Stimulated activated CD4-positive, alpha-beta T cell treated with anti-CD3 and anti-CD28 coated beads, Interleukin-4, amount 100 ng/mL, for 48 hours (primary cell): ENCODE data around the gene GCNT3.
A peak's percentile ranks its signal among the peaks of the same experiment; 100 is the strongest.

Experiments
- DNase-seq, 2 donors: peaks; one replicate each; pipeline ENCODE4 v3.0.0-alpha.2; 2020; ENCODE audit warnings: low read depth in 2 of 2

Gene GCNT3

GRCh38 chr15:59611276-59612260, at the start of gene GCNT3:
TSS of gene GCNT3 (plus strand) at chr15:59611783. CDS start at chr15:59618239, 6,456 bp downstream.
- DNase-seq = no peak

- DNase-seq = no peak
Observed at GRCh38 chr15:59562448-59563186, 49.0 kb upstream of the GCNT3 start.

GRCh38 chr15:59565299-59565698, 46.3 kb upstream of the GCNT3 start:
- no peak for DNase-seq

GRCh38 chr15:59567324-59567723, 44.3 kb upstream of the GCNT3 start:
- no peak for DNase-seq

- no peak for DNase-seq
Observed at GRCh38 chr15:59569477-59569876, 42.1 kb upstream of the GCNT3 start.

GRCh38 chr15:59570315-59570714, 41.3 kb upstream of the GCNT3 start:
- DNase-seq = no peak

GRCh38 chr15:59571606-59572005, 40.0 kb upstream of the GCNT3 start:
- no peak for DNase-seq

GRCh38 chr15:59583088-59583487, 28.5 kb upstream of the GCNT3 start:
- no peak for DNase-seq

GRCh38 chr15:59587085-59587826, 24.3 kb upstream of the GCNT3 start:
- no peak for DNase-seq

- DNase-seq = peak in 1 of 2 donors; percentile 2
Observed at GRCh38 chr15:59590027-59590426, 21.6 kb upstream of the GCNT3 start.

GRCh38 chr15:59591356-59591755, 20.2 kb upstream of the GCNT3 start:
- DNase-seq = no peak

- DNase-seq = no peak
Observed at GRCh38 chr15:59594493-59594942, 17.1 kb upstream of the GCNT3 start.

- no peak for DNase-seq
Observed at GRCh38 chr15:59594991-59595390, 16.6 kb upstream of the GCNT3 start.

- DNase-seq = no peak
Observed at GRCh38 chr15:59595434-59595915, 16.1 kb upstream of the GCNT3 start.

- no peak for DNase-seq
Observed at GRCh38 chr15:59596640-59597039, 14.9 kb upstream of the GCNT3 start.

GRCh38 chr15:59598461-59598860, 13.1 kb upstream of the GCNT3 start:
- DNase-seq = no peak

- no peak for DNase-seq
Observed at GRCh38 chr15:59605994-59606393, 5.6 kb upstream of the GCNT3 start.

- no peak for DNase-seq
Observed at GRCh38 chr15:59609730-59610712, 1.6 kb upstream of the GCNT3 start.

- DNase-seq = no peak
Observed at GRCh38 chr15:59614153-59614552, 2.6 kb downstream of the GCNT3 start.

GRCh38 chr15:59615661-59616060, 4.1 kb downstream of the GCNT3 start:
- no peak for DNase-seq

- no peak for DNase-seq
Observed at GRCh38 chr15:59616379-59616778, 4.8 kb downstream of the GCNT3 start.
